H9 (cell line): ENCODE results near the gene PPT1. TPM values are rescaled to one million over a fixed set of nuclear protein-coding genes. Genes with fewer than 3 reads are reported as not detected.

Experiments used
- DNase-seq: peaks from one replicate; pipeline ENCODE4 v3.0.0-alpha.2; 2017
- H2AFZ ChIP-seq: one replicate; pipeline ENCODE4 v1.6.1; 2013; ENCODE audit warnings: mild to moderate bottlenecking, low read length, control low read depth, moderate library complexity
- H2AK5ac ChIP-seq: 2 replicates; pipeline ENCODE4 v1.6.1; 2013; ENCODE audit warnings: low read length, control low read depth, mixed read lengths; ENCODE audit not compliant: insufficient read length
- H2BK120ac ChIP-seq: one replicate; pipeline ENCODE4 v1.6.1; 2013; ENCODE audit warnings: low read depth, mild to moderate bottlenecking, low read length, control low read depth, inconsistent platforms; ENCODE audit not compliant: poor library complexity, severe bottlenecking
- H2BK12ac ChIP-seq: 2 replicates; pipeline ENCODE4 v1.6.1; 2013; ENCODE audit warnings: low read length, control low read depth, mixed read lengths, low read depth; ENCODE audit not compliant: insufficient read length
- H2BK15ac ChIP-seq: 2 replicates; pipeline ENCODE4 v1.6.1; 2013; ENCODE audit warnings: low read depth, low read length, control low read depth
- H2BK20ac ChIP-seq: one replicate; pipeline ENCODE4 v1.6.1; 2013; ENCODE audit warnings: low read depth, mild to moderate bottlenecking, low read length, control low read depth, inconsistent platforms; ENCODE audit not compliant: poor library complexity, severe bottlenecking
- H2BK5ac ChIP-seq: 2 replicates; pipeline ENCODE4 v1.6.1; 2013; ENCODE audit warnings: low read length, control low read depth, mixed read lengths; ENCODE audit not compliant: insufficient read length
- H3K14ac ChIP-seq: 2 replicates; pipeline ENCODE4 v1.6.1; 2013; ENCODE audit warnings: low read length, control low read depth; ENCODE audit not compliant: insufficient read depth
- H3K18ac ChIP-seq: 2 replicates; pipeline ENCODE4 v1.6.1; 2013; ENCODE audit warnings: low read depth, mild to moderate bottlenecking, mixed read lengths, low read length, control low read depth; ENCODE audit not compliant: insufficient read length
- H3K23ac ChIP-seq: 2 replicates; pipeline ENCODE4 v1.6.1; 2013; ENCODE audit warnings: low read length, control low read depth, mixed read lengths, low read depth; ENCODE audit not compliant: insufficient read length
- H3K23me2 ChIP-seq: 2 replicates; pipeline ENCODE4 v1.6.1; 2013; ENCODE audit warnings: low read depth, mild to moderate bottlenecking, mixed read lengths, low read length, control low read depth; ENCODE audit not compliant: insufficient read length, poor library complexity, severe bottlenecking
- H3K27ac ChIP-seq: 2 replicates; pipeline ENCODE4 v1.5.1; 2013; ENCODE audit warnings: low read length, control low read depth, mixed read lengths, low read depth; ENCODE audit not compliant: insufficient read length
- H3K27me3 ChIP-seq: 2 replicates; pipeline ENCODE4 v1.6.1; 2013; ENCODE audit warnings: low read length, control low read depth, inconsistent platforms; ENCODE audit not compliant: insufficient read depth
- H3K4ac ChIP-seq: 2 replicates; pipeline ENCODE4 v1.6.1; 2013; ENCODE audit warnings: low read depth, mild to moderate bottlenecking, control low read depth, inconsistent platforms, low read length, moderate library complexity
- H3K4me1 ChIP-seq: 2 replicates; pipeline ENCODE4 v1.6.1; 2013; ENCODE audit warnings: low read length, control low read depth, inconsistent platforms; ENCODE audit not compliant: insufficient read depth
- H3K4me2 ChIP-seq: 2 replicates; pipeline ENCODE4 v1.6.1; 2013; ENCODE audit warnings: low read length, control low read depth, mixed read lengths; ENCODE audit not compliant: insufficient read length, insufficient read depth
- H3K56ac ChIP-seq: 2 replicates; pipeline ENCODE4 v1.6.1; 2013; ENCODE audit warnings: low read depth, mild to moderate bottlenecking, mixed read lengths, low read length, control low read depth; ENCODE audit not compliant: insufficient read length
- H3K79me1 ChIP-seq: 2 replicates; pipeline ENCODE4 v1.6.1; 2013; ENCODE audit warnings: low read depth, mild to moderate bottlenecking, moderate library complexity, low read length, control low read depth, inconsistent platforms; ENCODE audit not compliant: insufficient read depth, poor library complexity, severe bottlenecking
- H3K79me2 ChIP-seq: 2 replicates; pipeline ENCODE4 v1.6.1; 2013; ENCODE audit warnings: low read length, control low read depth, inconsistent platforms; ENCODE audit not compliant: insufficient read depth
- H3K9ac ChIP-seq: 2 replicates; pipeline ENCODE4 v1.6.1; 2013; ENCODE audit warnings: low read length, control low read depth, mixed read lengths; ENCODE audit not compliant: insufficient read length; ENCODE audit errors: extremely low read depth
- H3K9me3 ChIP-seq: one replicate; pipeline ENCODE4 v1.6.1; 2013; ENCODE audit warnings: low read depth, low read length, inconsistent platforms; ENCODE audit not compliant: control insufficient read depth
- H3T11ph ChIP-seq: one replicate; pipeline ENCODE4 v1.6.1; 2013; ENCODE audit warnings: mild to moderate bottlenecking, low read length, control low read depth, inconsistent platforms
- H4K20me1 ChIP-seq: one replicate; pipeline ENCODE4 v1.6.1; 2013; ENCODE audit not compliant: control insufficient read depth, insufficient read length, insufficient read depth
- H4K5ac ChIP-seq: 2 replicates; pipeline ENCODE4 v1.6.1; 2013; ENCODE audit warnings: low read depth, mild to moderate bottlenecking, mixed read lengths, low read length, control low read depth; ENCODE audit not compliant: insufficient read length
- H4K8ac ChIP-seq: replicated peaks from 2 replicates; pipeline ENCODE4 v1.6.1; 2013; ENCODE audit warnings: low read length, control low read depth, mixed read lengths, low read depth; ENCODE audit not compliant: insufficient read length
- H4K91ac ChIP-seq: 2 replicates; pipeline ENCODE4 v1.6.1; 2013; ENCODE audit warnings: low read depth, mild to moderate bottlenecking, moderate library complexity, mixed read lengths, low read length, control low read depth; ENCODE audit not compliant: insufficient read length
- H3K27ac Mint-ChIP-seq, 3 experiments: 2 replicates in 2 of 3; 3 replicates in 1 of 3; pipeline ENCODE4 v1.8.0; 2020 to 2021; ENCODE audit warnings: mixed read lengths in 3 of 3, mild to moderate bottlenecking in 1 of 3, moderate library complexity in 1 of 3
- H3K27me3 Mint-ChIP-seq: 2 replicates; pipeline ENCODE4 v1.8.0; 2021; ENCODE audit warnings: low read depth, mild to moderate bottlenecking, moderate library complexity, mixed read lengths
- H3K36me3 Mint-ChIP-seq, 3 experiments: 2 replicates in 2 of 3; 3 replicates in 1 of 3; pipeline ENCODE4 v1.8.0; 2020 to 2021; ENCODE audit warnings: low read depth in 3 of 3, mixed read lengths in 3 of 3; ENCODE audit not compliant: insufficient read depth in 1 of 3
- H3K4me1 Mint-ChIP-seq, 2 experiments: 2 replicates each; pipeline ENCODE4 v1.8.0; 2020; ENCODE audit warnings: mixed read lengths in 2 of 2
- H3K4me3 Mint-ChIP-seq, 2 experiments: 2 replicates in 1 of 2; 3 replicates in 1 of 2; pipeline ENCODE4 v1.8.0; 2020 to 2021; ENCODE audit warnings: mild to moderate bottlenecking in 2 of 2, mixed read lengths in 2 of 2, moderate library complexity in 1 of 2
- H3K9me3 Mint-ChIP-seq, 2 experiments: 2 replicates in 1 of 2; 3 replicates in 1 of 2; pipeline ENCODE4 v1.8.0; 2020; ENCODE audit warnings: mild to moderate bottlenecking in 2 of 2, mixed read lengths in 2 of 2, moderate library complexity in 1 of 2
- CTCF ChIP-seq: fragments of 200-600 bp; sonication (generic); conservative IDR thresholded peaks from 3 replicates; pipeline ENCODE4 v1.8.0; 2021; ENCODE audit warnings: antibody characterized with exemption, mild to moderate bottlenecking
- WGBS: extraction: QIAGEN DNeasy Blood & Tissue Kit; methylation state at CpG from one replicate; pipeline ENCODE4 v1.1.7; 2013; ENCODE audit warnings: missing lambda C conversion rate, low lambda C conversion rate, mixed read lengths; ENCODE audit not compliant: insufficient read length; ENCODE audit errors: extremely low coverage; 5-methylcytosine and 5-hydroxymethylcytosine counted together
- total RNA-seq: library from RNA; stranded (reverse); gene quantifications from 2 replicates; pipeline ENCODE4 v1.2.1, GENCODE V29; 2021

PPT1 gene
- total RNA-seq, 1 experiment from 2014 or later = 109 TPM

GRCh38 chr1:40133312-40133665, 36.2 kb upstream of the PPT1 start:
- Mint-ChIP-seq H3K36me3 (no peaks in the 10 kb centered on the region), H3K4me1 (peaks cover 0 to 5% of the 10 kb centered on the region in 2 experiments; a peak in 1 of 4 replicates), H3K4me3 (no peak overlapping the region), H3K27ac (no peak overlapping the region), H3K27me3 (peaks cover 8% of the 10 kb centered on the region), H3K9me3 (no peaks in the 10 kb centered on the region; a peak in 1 of 5 replicates)
- Histone ChIP-seq H3K79me2 (no peaks in the 10 kb centered on the region), H3K4ac (no peak overlapping the region), H4K5ac (no peak overlapping the region), H2AK5ac (no peak overlapping the region), H4K91ac (no peak overlapping the region), H3K14ac (no peak overlapping the region), H3T11ph (no peak overlapping the region), H3K27ac (no peak overlapping the region), H3K4me2 (no peak overlapping the region), H2BK5ac (no peak overlapping the region), H2BK120ac (no peak overlapping the region), H2BK15ac (no peak overlapping the region), H3K79me1 (no peaks in the 10 kb centered on the region), H4K20me1 (no peaks in the 10 kb centered on the region), H3K18ac (no peak overlapping the region), H3K27me3 (no peaks in the 10 kb centered on the region), H3K9me3 (no peaks in the 10 kb centered on the region), H3K9ac (no peak overlapping the region), H3K23ac (no peak overlapping the region), H2AFZ (no peak overlapping the region), H2BK20ac (no peak overlapping the region), H3K4me1 (no peaks in the 10 kb centered on the region), H4K8ac (no peak overlapping the region), H3K23me2 (no peaks in the 10 kb centered on the region), H3K56ac (no peak overlapping the region), H2BK12ac (no peak overlapping the region)
- no CpG with 5 or more reads among the region's 21 CpGs for WGBS
- no peak for TF ChIP-seq CTCF
- DNase-seq = no peak
